HG03354 (cell line): ENCODE results near the gene SRRM4.
"Not testable (repeated sequence)": the region's sequence is repeated elsewhere in the genome, so short reads cannot be mapped to it uniquely, and the experiment has no call there.

Source experiments
- ATAC-seq: cut with Tn5 transposase; IDR thresholded peaks from one replicate; pipeline ENCODE4 v1.9.1; 2021; ENCODE audit warnings: mild to moderate bottlenecking; ENCODE audit not compliant: unreplicated experiment, poor library complexity, severe bottlenecking

SRRM4 gene

GRCh38 chr12:119006746-119007145 is 25.4 kb downstream of the SRRM4 start:
- ATAC-seq: no peak

- not testable (repeated sequence) for ATAC-seq
Measured at GRCh38 chr12:119008273-119008672, 26.9 kb downstream of the SRRM4 start.

GRCh38 chr12:119008691-119009221 is 27.4 kb downstream of the SRRM4 start:
- ATAC-seq: no peak

- no peak for ATAC-seq
Measured at GRCh38 chr12:119011231-119011630, 29.9 kb downstream of the SRRM4 start.

- ATAC-seq: no peak
Measured at GRCh38 chr12:119012179-119012578, 30.8 kb downstream of the SRRM4 start.

GRCh38 chr12:119013023-119013422 is 31.7 kb downstream of the SRRM4 start:
- ATAC-seq: no peak

- no peak for ATAC-seq
Measured at GRCh38 chr12:119014368-119014767, 33.0 kb downstream of the SRRM4 start.

- no peak for ATAC-seq
Measured at GRCh38 chr12:119016715-119017114, 35.4 kb downstream of the SRRM4 start.

- ATAC-seq: no peak
Measured at GRCh38 chr12:119019166-119019565, 37.8 kb downstream of the SRRM4 start.

GRCh38 chr12:119020406-119021360 is 39.3 kb downstream of the SRRM4 start:
- ATAC-seq: no peak

GRCh38 chr12:119024356-119024755 is 43.0 kb downstream of the SRRM4 start:
- ATAC-seq: no peak

- no peak for ATAC-seq
Measured at GRCh38 chr12:119025786-119026185, 44.4 kb downstream of the SRRM4 start.

GRCh38 chr12:119033332-119033731 is 52.0 kb downstream of the SRRM4 start:
- not testable (repeated sequence) for ATAC-seq

GRCh38 chr12:119036878-119037825 is 55.8 kb downstream of the SRRM4 start:
- ATAC-seq: no peak

GRCh38 chr12:119044094-119044493 is 62.8 kb downstream of the SRRM4 start:
- ATAC-seq: no peak

GRCh38 chr12:119047641-119048040 is 66.3 kb downstream of the SRRM4 start:
- no peak for ATAC-seq

GRCh38 chr12:119050663-119051062 is 69.3 kb downstream of the SRRM4 start:
- no peak for ATAC-seq

- no peak for ATAC-seq
Measured at GRCh38 chr12:119051474-119051873, 70.1 kb downstream of the SRRM4 start.

- no peak for ATAC-seq
Measured at GRCh38 chr12:119052001-119052400, 70.7 kb downstream of the SRRM4 start.

- no peak for ATAC-seq
Measured at GRCh38 chr12:119055977-119056376, 74.6 kb downstream of the SRRM4 start.
